ENCODE data around the gene INPP4B.

GRCh38 chr4:142721187-142721586, 124.9 kb downstream of the INPP4B start:
- TF ChIP-seq EP300 (IDR thresholded peaks at IDR 0.05) = no peak
- TF ChIP-seq POLR2A (IDR thresholded peaks at IDR 0.05) = no peak
- TF ChIP-seq, protein P1, sequence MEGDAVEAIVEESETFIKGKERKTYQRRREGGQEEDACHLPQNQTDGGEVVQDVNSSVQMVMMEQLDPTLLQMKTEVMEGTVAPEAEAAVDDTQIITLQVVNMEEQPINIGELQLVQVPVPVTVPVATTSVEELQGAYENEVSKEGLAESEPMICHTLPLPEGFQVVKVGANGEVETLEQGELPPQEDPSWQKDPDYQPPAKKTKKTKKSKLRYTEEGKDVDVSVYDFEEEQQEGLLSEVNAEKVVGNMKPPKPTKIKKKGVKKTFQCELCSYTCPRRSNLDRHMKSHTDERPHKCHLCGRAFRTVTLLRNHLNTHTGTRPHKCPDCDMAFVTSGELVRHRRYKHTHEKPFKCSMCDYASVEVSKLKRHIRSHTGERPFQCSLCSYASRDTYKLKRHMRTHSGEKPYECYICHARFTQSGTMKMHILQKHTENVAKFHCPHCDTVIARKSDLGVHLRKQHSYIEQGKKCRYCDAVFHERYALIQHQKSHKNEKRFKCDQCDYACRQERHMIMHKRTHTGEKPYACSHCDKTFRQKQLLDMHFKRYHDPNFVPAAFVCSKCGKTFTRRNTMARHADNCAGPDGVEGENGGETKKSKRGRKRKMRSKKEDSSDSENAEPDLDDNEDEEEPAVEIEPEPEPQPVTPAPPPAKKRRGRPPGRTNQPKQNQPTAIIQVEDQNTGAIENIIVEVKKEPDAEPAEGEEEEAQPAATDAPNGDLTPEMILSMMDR (IDR thresholded peaks at IDR 0.05) = no peak
- no peak for TF ChIP-seq POLR2AphosphoS5 (IDR thresholded peaks at IDR 0.05)
